ENCODE results near the gene RAI14.
"Not testable (repeated sequence)": the region's sequence is repeated elsewhere in the genome, so short reads cannot be mapped to it uniquely, and the experiment has no call there.

The RAI14 gene

DNA sequence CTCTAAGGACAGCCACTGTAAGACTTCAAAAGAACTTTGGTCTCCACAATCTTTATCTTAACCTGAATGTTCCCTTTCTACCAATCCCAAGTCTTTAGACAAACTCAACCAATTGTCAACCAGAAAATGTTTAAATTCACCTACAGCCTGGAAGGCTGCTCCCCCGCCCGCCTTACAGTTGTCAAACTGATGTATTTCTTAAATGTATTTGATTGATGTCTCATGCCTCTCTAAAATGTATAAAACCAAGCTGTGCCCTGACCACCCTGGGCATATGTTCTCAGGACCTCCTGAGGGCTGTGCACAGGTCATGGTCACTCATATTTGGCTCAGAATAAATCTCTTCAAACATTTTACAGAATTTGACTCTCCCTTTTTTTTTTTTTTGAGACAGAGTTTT is 45.3 kb downstream of the RAI14 start:
- DNase-seq, result not testable (repeated sequence)

DNA sequence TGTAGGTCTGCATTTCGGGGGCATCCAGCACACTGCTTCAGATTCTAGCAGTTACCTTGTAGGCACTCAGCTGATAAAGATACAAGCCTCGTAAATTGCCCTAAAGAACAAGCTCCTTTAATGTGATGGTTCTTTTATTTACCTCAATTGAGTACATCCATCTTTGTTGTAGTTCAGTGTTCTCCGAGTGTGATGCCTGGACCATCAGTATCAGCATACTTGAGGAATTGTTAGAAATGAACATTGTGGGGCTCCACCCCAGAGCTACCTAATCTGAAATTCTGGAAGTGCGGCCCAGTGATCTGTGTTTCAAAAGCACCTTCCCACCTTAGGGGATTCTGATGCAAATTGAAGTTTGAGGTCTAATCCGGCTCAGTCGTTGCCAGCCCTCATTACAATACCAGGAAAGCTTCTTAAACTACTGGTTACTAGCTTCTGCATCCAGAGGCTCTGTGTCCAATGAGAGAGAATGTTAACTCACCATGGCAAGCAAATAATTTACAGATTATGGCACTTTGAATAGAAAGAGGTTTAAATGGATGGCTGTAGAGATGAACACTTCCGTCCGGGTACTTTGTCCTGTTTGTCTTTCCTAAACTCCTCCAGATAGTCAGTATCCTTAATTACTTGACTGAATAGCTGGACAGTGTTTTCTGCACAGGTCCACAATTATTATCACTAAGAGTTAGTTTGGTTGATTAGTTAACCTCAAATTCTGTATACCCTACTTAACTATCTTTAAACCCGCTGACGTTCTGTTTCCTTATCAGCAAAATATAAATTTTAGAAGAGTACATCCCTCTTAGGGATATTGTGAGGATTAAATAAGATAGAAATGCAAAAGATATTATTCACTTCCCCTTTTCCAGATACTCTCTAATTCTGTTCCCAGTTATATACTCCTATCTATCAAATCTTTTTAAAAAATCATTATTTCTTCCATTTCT is 47.9 kb downstream of the RAI14 start:
- DNase-seq, result no peak

DNA sequence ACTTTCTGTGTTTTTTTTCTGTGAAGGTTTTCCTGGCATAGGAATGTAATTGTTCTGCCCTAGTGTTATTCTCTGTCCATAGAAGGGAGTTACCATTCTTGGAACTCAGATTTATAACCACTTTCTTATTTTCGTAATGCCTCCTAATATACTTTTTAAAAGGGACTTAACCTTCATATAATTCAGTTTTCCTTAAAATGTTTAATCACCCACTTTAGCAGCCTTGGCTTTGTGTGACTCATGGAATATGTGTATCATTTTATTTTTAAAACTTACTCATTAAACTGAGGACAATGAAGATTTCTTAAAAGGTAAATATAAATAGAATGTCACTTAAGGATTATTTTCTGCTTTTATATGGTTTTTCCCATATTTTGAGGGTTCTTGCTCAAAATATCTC is 50.0 kb downstream of the RAI14 start:
- DNase-seq, result no peak

DNA sequence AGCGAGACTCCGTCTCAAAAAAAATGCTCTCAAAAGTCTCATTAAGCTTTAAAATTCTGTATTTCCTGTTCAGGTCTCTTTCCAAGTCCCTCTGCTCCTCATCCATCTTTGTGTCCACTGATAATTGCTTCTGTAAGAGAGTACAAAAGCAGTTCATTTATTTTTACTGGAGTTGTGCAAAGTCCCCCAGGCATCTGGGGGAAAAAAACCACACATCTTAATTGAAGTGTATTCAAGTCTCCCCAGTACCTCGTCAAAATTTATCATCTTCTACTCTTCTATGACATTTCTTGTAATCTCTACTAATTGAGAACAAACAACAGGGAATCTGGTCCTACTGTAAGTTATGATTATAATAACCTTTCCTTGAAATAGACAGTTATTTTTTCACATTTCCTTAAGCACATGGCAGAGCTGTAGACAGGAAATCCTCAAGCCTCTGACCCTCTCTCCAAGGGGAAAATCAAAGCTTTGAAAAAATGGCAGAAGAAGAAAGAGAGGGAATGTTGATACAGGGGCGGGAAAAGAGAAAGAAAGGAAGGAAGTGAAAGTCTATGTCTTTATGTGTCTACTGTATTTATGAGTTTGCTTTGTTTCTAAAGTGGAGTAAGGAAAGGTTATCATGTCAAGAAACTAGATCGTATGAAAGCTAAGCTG is 51.5 kb downstream of the RAI14 start:
- no peak for DNase-seq

DNA sequence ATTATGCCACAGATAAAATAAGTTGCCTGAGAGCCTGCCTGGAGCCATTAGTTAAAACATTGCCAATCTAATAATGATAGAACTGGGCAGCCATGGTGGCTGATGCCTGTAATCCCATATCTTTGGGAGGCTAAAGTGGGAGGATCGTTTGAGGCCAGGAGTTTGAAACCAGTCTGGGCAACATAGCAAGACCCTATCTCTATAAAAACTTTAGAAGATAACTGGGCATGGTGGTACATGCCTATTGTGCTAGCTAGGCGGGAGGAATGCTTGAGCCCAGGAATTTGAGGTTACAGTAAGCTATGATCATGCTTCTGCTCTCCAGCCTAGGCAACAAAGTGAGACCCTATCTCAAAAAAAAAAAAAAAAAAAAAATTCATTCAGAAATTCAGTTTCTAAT is 52.6 kb downstream of the RAI14 start:
- no peak for DNase-seq

DNA sequence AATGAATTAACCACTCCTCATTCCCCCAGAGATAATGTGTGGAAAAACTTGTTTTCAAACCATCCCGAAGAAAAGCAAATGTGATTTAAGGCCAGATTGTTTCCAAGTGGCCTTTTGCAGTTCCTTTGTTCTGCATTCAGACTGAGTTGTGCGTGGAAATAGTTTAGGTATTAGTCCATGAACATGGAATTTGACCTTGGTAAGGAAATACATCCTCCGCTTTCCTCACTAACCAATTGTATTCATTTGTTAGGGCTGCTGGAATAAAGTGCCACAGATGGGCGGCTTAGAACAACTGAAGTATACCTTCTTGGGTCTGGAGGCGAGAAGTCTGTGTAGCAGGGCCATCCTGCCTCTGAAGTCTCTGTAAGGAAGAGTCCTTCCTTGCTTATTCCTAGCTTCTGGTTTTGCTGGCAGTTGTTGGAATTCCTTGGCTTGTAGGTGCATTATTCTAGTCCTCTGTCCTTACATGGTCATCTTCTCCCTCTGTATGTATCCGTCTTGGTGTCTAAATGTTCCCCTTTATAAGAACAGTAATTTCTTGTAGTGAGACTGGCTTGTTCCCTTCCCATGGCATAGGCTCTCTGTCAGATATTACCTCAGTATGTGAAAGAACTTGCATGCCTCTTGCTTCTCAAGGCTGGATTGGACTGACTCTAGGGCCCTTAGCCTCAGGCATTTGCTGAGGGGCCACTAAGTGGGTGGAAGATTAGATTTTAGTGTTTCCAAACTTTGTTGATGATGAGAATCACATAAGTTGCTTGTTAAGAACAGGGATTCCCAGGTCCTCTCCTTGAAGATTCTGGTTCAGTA is 53.9 kb downstream of the RAI14 start:
- no peak for DNase-seq

DNA sequence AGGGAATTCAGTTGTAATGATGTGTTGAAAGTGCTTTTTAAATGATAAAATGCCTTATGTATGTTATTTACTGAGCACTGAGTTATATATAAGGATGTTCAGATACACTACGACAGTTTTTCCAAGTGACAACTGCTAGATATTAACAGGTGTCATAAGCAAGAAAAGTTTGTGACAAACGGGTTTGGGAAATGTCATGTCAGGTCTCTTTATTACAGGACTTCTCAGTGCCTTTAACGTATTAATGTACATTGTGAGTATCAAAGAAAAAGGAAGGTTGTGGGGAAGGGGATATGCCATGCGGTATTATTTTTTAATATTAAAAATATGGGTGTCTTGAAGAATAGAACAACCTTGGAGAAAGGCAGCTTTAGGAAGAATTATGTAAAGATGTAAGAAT is 56.4 kb downstream of the RAI14 start:
- no peak for DNase-seq

DNA sequence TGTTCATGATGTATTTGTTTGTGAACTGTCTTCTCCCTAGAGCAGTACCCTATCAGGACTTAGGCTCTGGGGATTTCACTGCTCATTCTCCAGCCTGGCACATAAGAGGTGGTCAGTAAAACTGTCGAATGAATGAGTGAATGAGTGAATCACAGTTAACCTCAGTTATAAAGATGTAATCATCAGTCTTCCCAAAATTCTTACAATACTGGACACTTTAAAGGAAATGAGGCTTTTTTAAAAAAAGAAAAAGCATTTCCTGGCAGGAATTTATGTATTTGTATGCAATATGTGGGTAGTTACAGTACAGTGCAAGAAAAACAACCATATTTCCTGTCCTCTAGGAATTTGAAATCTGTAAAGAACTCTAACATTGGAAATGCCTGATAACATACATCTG is 59.6 kb downstream of the RAI14 start:
- no peak for DNase-seq

DNA sequence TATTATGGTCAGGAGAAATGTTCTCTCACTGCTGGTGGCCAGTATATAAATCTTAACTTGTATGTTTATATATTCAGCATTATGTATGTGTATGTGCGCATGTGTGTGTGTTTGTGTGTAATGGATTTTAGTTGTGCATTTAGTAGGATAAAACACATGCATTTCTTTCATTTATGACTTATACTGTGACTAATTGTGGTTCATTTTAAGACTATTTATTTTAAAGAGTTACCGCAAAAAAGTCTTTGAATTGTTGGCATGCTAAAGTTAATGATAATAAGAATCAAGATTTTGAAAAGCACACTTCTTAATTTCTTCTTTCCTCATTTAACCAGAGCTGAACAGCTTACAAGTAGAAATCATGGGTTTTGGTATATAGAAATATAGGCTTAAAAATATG is 60.9 kb downstream of the RAI14 start:
- DNase-seq, result no peak

DNA sequence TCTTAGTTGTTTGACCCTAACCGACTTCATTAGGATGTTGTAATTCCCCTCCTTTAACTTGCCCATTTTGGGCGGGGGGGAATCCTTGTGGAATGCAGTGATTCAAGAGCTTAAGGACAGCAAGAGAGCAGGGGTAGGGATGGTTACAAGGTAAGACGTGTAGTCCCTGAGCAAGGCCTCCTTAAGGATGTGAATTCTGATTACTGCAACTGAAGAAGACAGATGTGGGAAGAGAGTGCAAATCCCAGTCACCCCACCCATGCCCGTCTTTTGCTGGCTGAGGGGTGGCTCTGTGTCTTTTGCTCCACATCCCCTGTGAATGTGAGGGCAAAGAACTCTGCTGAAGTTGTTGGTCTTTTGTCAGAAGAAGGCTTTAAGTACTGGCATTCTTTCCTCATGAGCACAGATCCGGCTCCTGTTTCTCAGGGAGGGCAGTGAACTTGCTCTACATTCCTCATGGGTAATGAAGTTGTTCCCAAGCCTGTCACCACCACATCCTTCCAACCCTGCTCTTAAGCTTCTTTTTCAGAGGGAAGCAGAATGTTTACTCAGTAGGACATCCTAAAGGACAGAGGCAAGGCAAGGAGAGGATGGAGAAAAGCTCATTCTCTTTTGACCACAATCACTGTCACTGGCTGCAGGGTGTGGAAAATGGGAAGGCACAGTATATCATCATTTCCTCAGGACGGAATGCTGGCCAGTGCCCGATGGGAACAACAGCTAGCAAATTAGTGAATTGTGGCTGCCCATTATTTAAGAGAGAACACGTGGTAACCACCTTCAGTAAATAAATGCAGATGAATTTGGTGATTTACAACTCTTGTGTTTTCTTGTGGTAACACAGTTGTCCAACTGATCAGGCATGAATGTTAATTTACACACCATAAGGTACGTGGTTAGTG is 61.5 kb downstream of the RAI14 start:
- no peak for DNase-seq

DNA sequence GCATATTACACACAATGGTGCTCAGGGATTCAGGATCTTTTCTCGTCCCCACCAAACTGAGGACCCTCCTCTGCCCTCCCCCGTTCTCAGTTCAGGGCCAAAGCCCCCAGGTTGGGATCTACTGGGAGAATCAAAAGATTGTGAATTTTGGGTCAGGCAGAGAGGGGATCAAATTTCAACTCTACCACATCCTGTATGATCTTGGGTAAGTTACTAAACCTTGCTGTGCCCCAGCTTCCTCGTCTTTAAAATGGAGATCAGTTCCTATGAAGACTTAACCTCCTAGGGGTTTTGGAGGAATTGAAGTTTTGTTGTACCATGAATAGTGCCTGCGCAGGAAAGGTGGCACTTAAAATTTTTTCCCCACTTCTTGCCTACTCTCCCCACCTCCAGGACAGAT is 62.4 kb downstream of the RAI14 start:
- DNase-seq, result no peak

DNA sequence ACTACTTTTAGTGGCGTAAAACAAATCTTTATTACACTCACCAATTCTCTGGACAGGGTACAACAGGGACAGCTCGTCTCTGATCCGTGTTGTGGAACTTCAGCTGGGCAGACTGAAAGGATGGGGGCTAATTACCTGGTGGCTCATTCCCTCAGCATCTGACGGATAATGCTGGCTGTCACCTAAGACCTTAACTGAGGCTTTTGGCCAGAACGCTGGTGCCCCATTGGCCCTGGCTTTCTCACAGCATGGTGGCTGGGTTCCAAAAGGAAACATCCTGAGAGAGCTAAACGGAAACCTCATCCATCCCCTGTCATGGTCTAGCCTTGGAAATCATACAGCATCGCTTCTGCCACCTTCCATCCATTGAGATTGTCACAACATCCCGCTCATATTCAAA is 62.9 kb downstream of the RAI14 start:
- no peak for DNase-seq

DNA sequence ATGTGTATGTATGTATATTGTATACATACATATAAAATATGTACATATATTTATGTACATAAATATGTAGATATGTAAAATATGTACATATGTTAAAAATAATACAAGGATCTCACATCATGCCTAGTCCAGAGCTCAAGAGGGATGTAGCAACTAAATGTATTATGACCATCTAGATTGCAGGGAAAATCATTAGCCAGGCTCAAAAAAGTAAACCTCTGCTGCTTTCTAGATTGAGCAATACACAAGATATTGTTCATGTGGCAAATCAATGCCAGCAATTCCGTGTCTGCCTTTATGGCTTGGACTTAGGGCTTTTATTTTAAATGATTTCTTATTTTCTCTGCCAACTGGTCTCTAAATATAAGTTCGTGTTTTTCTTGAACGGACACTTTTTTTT is 65.2 kb downstream of the RAI14 start:
- DNase-seq, result no peak

DNA sequence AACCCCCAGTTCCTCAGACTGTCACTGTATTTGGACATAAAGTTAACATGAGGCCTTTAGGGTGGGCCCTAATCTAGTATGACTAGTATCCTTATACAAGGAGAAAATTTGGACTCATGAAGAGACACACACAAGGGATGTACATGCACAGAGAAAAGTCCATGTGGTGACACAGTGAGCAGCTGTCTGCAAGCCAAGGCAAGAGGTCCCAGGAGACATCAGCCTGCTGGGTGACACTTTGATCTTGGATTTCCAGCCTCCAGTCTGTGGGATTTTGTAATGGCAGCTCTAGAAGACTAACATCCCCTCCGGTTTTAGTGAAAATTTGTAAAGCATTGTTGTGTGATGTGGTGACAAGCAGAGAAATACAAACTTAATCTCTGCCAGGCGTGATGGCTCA is 66.1 kb downstream of the RAI14 start:
- DNase-seq, result no peak

DNA sequence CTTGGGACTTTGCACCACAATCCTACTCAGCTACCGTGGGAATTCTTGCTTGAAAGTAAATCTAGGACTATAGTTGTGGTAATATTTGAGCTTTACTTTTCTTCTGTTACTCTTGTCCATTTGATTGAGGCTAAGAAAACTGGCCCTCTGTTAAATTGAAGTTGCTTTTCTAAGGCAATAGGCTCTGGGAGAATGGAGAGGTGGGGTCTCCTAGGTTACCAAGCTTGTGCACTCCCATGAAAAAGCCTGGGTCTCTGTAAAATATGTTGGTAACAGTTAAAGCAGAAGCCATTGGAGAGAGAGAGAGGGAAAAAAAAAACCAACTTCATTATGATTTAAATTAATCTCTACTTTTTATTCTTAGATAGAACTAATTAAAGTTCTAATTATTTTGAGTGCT is 68.6 kb downstream of the RAI14 start:
- DNase-seq, result no peak

DNA sequence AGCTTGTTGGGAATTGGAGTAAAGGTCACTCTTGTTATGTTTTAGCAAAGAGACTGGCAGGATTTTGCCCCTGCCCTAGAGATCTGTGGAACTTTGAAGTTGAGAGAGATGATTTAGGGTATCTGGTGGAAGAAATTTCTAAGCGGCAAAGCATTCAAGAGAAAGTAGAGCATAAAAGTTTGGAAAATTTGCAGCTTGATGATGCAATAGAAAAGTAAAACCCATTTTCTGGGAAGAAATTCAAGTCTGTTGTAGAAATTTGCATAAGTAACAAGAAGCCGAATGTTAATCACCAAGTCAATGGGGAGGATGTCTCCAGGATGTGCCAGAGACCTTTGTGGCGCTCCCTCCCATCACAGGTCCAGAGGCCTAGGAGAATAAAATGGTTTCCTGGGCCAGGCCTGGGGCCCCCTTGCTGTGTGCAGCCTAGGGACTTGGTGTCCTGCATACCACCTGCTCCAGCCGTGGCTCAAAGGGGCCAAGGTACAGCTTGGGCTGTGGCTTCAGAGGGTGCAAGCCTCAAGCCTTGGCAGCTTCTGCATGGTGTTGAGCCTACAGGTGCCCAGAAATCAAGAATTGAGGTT is 71.1 kb downstream of the RAI14 start:
- DNase-seq, result not testable (repeated sequence)

DNA sequence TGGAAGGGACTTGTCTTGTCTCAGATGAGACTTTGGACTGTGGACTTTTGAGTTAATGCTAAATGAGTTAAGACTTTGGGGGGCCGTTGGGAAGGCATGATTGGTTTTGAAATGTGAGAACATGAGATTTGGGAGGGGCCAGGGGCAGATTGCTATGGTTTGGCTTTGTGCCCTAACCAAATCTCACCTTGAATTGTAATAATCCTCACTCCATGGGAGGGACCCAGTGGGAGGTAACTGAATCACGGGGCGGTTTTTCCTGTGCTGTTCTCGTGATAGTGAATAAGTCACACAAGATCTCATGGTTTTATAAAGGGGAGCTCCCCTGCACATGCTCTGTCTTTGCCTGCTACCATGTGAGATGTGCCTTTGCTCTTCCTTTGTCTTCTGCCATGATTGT is 72.1 kb downstream of the RAI14 start:
- no peak for DNase-seq

DNA sequence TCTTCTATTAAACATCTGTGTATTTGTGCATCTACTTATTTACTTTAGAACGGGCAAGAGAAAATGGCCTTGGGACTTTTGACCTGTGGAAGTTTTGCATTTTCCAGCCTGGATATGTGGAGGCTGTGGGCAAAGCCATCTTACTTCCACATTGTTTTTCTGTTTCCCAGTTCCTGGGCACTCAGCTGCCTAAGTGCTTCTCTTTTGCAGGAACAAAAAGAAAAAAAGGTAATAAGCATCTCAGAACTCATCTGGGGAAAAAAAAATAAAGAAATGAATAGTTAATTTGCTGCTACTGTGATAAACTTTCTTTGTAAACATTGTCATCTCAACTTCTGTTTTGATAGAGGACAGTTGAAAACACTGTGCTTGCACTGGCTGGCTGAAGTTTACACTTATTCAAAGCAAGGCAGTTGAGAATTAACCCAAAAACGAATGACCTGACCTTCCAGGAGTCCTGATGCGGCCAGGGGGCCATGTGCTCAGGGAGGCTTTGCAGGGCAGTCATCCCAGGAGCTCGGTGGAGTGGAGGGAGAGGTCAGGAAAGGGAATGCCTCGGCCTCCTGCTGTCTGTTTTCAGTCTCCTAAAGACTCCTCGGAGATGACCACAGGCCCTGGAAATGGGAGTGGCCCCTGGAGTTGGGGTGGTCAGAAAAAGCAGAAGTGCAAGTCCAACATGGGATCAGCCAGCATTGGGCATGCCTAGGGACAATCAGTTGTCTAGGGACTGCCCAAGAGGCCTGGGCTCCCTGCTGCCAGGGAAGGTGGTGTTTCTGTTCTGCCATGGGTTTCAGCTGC is 75.5 kb downstream of the RAI14 start:
- no peak for DNase-seq

DNA sequence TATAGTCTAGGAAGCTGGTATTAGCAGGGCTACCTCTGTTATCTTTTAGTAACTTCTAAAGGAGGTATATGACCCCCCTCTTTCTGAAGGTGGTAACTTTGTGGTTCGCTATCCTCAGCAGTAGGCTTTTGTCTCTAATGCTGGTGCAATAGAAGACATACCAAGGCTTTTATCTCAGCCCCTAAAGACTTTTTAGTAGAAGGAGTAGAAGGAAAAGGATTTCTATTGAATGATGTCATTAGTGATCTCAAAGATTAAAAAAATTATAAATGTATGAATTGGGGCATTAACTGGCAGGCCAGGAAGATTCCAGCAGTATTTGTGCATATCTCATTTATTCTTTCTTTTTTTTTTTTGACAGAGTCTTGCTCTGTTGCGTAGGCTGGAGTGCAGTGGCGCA is 78.2 kb downstream of the RAI14 start:
- no peak for DNase-seq

DNA sequence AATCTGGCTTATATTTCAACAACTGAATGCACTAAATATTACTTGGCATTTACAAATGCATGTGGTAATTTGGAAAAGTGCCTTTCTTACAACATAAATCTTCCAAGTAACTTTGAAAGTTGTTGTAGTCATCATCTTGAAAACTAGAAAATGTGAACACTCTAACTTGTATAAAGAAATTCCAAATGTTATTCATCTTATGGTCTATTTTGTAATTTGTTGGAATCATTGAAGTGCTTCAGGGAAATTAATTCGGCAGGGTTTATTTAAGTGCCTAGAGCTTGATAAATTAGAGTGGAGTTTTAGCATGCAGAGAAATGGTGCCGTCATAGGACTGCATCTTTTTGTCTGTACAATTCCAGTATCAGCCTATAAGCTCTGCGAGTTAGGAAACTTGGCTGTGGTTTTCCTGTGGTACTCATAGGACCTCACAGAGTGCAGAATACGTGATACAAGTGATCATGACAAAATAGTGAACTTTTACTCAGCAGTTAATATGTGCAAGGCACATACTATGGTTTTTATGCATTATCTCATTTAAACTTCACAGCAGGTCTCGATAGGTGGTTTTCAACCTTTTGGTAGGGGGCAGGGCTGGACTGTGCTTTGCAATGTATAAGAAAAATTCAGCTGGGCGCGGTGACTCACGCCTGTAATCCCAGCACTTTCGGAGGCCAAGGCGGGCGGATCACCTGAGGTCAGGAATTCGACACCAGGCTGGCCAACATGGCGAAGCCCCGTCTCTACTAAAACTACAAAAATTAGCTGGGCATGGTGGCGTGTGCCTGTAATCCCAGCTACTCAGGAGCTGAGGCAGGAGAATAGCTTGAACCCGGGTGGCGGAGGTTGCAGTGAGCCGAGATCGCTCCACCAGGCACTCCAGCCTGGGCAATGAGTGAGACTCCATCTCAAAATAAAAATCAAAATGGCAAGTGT is 79.6 kb downstream of the RAI14 start:
- DNase-seq, result no peak

All from right hindlimb (tissue), 1 donor.